Measurements from ENCODE around the gene DAGLB.

DAGLB gene

GRCh38 chr7:6360841-6361240, 86.9 kb downstream of the DAGLB start:
- no peak for DNase-seq (ENCODE audit: low spot score)

GRCh38 chr7:6359734-6360133, 88.0 kb downstream of the DAGLB start:
- DNase-seq (ENCODE audit: low spot score): no peak

Data from CD4-positive, alpha-beta T cell treated with Interleukin-15 for 4 hours (primary cell).